Measurements from ENCODE around the gene CPLANE2. TPM values are rescaled to one million over a fixed set of nuclear protein-coding genes. Genes with fewer than 3 reads are reported as not detected.

Gene CPLANE2
- polyA plus RNA-seq, 1 donor from 2014 or later, result 5.7 TPM

- Histone ChIP-seq H3K4me2 (ENCODE audit: low read length) (no peak overlapping the region), H3F3A (ENCODE audit: insufficient read depth, low read length, poor library complexity, severe bottlenecking) (no peaks in the 10 kb centered on the region), H3K27ac (ENCODE audit: low read length) (no peak overlapping the region), H3K36me3 (ENCODE audit: insufficient read depth, low read length) (no peaks in the 10 kb centered on the region), H3K9me2 (ENCODE audit: insufficient read depth, low read length) (no peaks in the 10 kb centered on the region), H3K79me2 (replicated peaks; ENCODE audit: insufficient read depth, low read length) (no peaks in the 10 kb centered on the region), H4K20me1 (ENCODE audit: insufficient read depth) (no peaks in the 10 kb centered on the region), H2AFZ (ENCODE audit: low read depth, low read length) (no peak overlapping the region), H3K9ac (ENCODE audit: low read length) (no peak overlapping the region), H3K9me3 (ENCODE audit: low read length) (peaks cover 6% of the 10 kb centered on the region), H3K27me3 (ENCODE audit: insufficient read depth, low read depth, low read length) (peaks cover 31% of the 10 kb centered on the region), H3K4me3 (ENCODE audit: low read length) (no peak overlapping the region)
- TF ChIP-seq REST (IDR thresholded peaks at IDR 0.05; ENCODE audit: borderline replicate concordance), result no peak
- no peak for TF ChIP-seq RAD21 (conservative IDR thresholded peaks at IDR 0.05)
- TF ChIP-seq SMC3 (conservative IDR thresholded peaks at IDR 0.05; ENCODE audit: poor library complexity), result no peak
- no peak for TF ChIP-seq POLR2AphosphoS5 (IDR thresholded peaks at IDR 0.05)
- no peak for TF ChIP-seq EZH2 (IDR thresholded peaks at IDR 0.05; ENCODE audit: borderline replicate concordance, insufficient read depth, low read length, poor library complexity, severe bottlenecking)
- TF ChIP-seq MXI1 (conservative IDR thresholded peaks at IDR 0.05; ENCODE audit: poor library complexity, severe bottlenecking), result no peak
- TF ChIP-seq EP300 (conservative IDR thresholded peaks at IDR 0.05; ENCODE audit: poor library complexity, severe bottlenecking), result no peak
- TF ChIP-seq CTCF (IDR thresholded peaks at IDR 0.05; ENCODE audit: poor library complexity, severe bottlenecking), result no peak
- TF ChIP-seq TAF1 (IDR thresholded peaks at IDR 0.05; ENCODE audit: low read depth), result no peak
These were observed 6.2 kb downstream of the CPLANE2 start for GRCh38 chr1:16230744-16231143.

- no peaks in the 10 kb centered on the region for H3K79me2 ChIP-seq (replicated peaks; ENCODE audit: insufficient read depth, low read length)
- no peaks in the 10 kb centered on the region for H4K20me1 ChIP-seq (ENCODE audit: insufficient read depth)
- no peaks in the 10 kb centered on the region for H3F3A ChIP-seq (ENCODE audit: insufficient read depth, low read length, poor library complexity, severe bottlenecking)
- no peaks in the 10 kb centered on the region for H3K36me3 ChIP-seq (ENCODE audit: insufficient read depth, low read length)
- H3K9me2 ChIP-seq (ENCODE audit: insufficient read depth, low read length), result no peaks in the 10 kb centered on the region
- no peak overlapping the region for H3K27ac ChIP-seq (ENCODE audit: low read length)
- H3K9me3 ChIP-seq (ENCODE audit: low read length), result peaks cover 6% of the 10 kb centered on the region
- H2AFZ ChIP-seq (ENCODE audit: low read depth, low read length), result no peak overlapping the region
- H3K27me3 ChIP-seq (ENCODE audit: insufficient read depth, low read depth, low read length), result peaks cover 33% of the 10 kb centered on the region
- no peak overlapping the region for H3K4me2 ChIP-seq (ENCODE audit: low read length)
- no peak for TF ChIP-seq CTCF (IDR thresholded peaks at IDR 0.05; ENCODE audit: poor library complexity, severe bottlenecking)
- no peak for TF ChIP-seq RAD21 (conservative IDR thresholded peaks at IDR 0.05)
- no peak for TF ChIP-seq TAF1 (IDR thresholded peaks at IDR 0.05; ENCODE audit: low read depth)
- no peak for TF ChIP-seq EZH2 (IDR thresholded peaks at IDR 0.05; ENCODE audit: borderline replicate concordance, insufficient read depth, low read length, poor library complexity, severe bottlenecking)
- TF ChIP-seq REST (IDR thresholded peaks at IDR 0.05; ENCODE audit: borderline replicate concordance), result no peak
- no peak for TF ChIP-seq MXI1 (conservative IDR thresholded peaks at IDR 0.05; ENCODE audit: poor library complexity, severe bottlenecking)
- TF ChIP-seq SMC3 (conservative IDR thresholded peaks at IDR 0.05; ENCODE audit: poor library complexity), result no peak
- TF ChIP-seq POLR2AphosphoS5 (IDR thresholded peaks at IDR 0.05), result no peak
- TF ChIP-seq EP300 (conservative IDR thresholded peaks at IDR 0.05; ENCODE audit: poor library complexity, severe bottlenecking), result no peak
- H3K4me3 ChIP-seq (ENCODE audit: low read length), result no peak overlapping the region
- no peak overlapping the region for H3K9ac ChIP-seq (ENCODE audit: low read length)
These were observed 6.8 kb downstream of the CPLANE2 start for GRCh38 chr1:16229976-16230740.
